IPS DF 6.9 (cell line): ENCODE data around the gene JAG2.

ENCODE experiments used
- DNase-seq: peaks from one replicate; pipeline ENCODE4 v3.0.0-alpha.2; 2013; ENCODE audit warnings: low read depth, low spot score
- H3K27ac ChIP-seq: one replicate; pipeline ENCODE4 v1.5.1; 2013; ENCODE audit warnings: low read length, control low read depth
- H3K27me3 ChIP-seq: 2 replicates; pipeline ENCODE4 v1.6.1; 2013; ENCODE audit warnings: mild to moderate bottlenecking, low read length; ENCODE audit not compliant: control insufficient read depth, insufficient read depth
- H3K36me3 ChIP-seq: 2 replicates; pipeline ENCODE4 v1.6.1; 2013; ENCODE audit warnings: low read length; ENCODE audit not compliant: control insufficient read depth, insufficient read depth
- H3K4me1 ChIP-seq: 2 replicates; pipeline ENCODE4 v1.6.1; 2013; ENCODE audit warnings: low read length; ENCODE audit not compliant: control insufficient read depth, insufficient read depth
- H3K4me3 ChIP-seq: 2 replicates; pipeline ENCODE4 v1.5.1; 2013; ENCODE audit warnings: mild to moderate bottlenecking, low read length
- H3K9me3 ChIP-seq: 2 replicates; pipeline ENCODE4 v1.6.1; 2013; ENCODE audit warnings: low read length, inconsistent platforms; ENCODE audit not compliant: control insufficient read depth, insufficient read depth
- WGBS: extraction: QIAGEN DNeasy Blood & Tissue Kit; methylation state at CpG from one replicate; pipeline ENCODE4 v1.1.7; 2013; ENCODE audit warnings: mixed read lengths, missing lambda C conversion rate; ENCODE audit not compliant: insufficient read length, insufficient coverage; 5-methylcytosine and 5-hydroxymethylcytosine counted together

Gene JAG2

GRCh38 chr14:105091517-105092170 lies 76.9 kb downstream of the JAG2 start:
- WGBS, result no CpG with 5 or more reads among the region's 19 CpGs
- H3K4me3 ChIP-seq, result no peak overlapping the region
- no peak for DNase-seq
- H3K27ac ChIP-seq, result no peak overlapping the region
- peaks cover 9% of the 10 kb centered on the region; the same call in 1 of the 2 replicates for H3K4me1 ChIP-seq
- no peaks in the 10 kb centered on the region for H3K9me3 ChIP-seq
- no peaks in the 10 kb centered on the region for H3K36me3 ChIP-seq
- peaks cover 14% of the 10 kb centered on the region; the same call in 1 of the 2 replicates for H3K27me3 ChIP-seq

DNA sequence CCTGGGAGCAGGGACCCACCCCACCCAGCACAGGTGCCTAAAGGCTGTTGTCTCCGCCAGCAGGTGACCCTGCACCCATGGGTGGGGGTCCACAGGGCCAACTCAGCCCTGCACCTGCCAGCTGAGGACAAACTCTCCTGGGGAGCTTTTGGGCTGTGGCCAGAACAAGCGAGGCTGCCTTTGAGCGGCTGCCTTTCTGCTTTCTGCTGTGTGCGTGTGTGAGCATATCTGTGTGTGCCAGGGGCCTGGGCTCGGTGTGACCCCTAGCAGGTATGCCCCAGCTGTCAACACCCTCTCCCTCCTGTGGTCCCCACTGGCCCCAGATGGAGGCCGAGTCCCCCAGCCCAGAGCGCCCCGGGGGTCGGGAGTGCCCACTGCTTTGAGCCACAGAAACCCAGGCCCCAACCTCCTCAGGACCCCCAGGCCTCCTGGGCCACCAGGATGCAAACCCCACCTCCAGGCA lies 77.5 kb downstream of the JAG2 start:
- Histone ChIP-seq H3K27ac (no peak overlapping the region), H3K36me3 (no peaks in the 10 kb centered on the region), H3K9me3 (no peaks in the 10 kb centered on the region), H3K4me1 (peaks cover 9% of the 10 kb centered on the region; the same call in 1 of the 2 replicates), H3K4me3 (no peak overlapping the region), H3K27me3 (peaks cover 14% of the 10 kb centered on the region; the same call in 1 of the 2 replicates)
- no peak for DNase-seq
- WGBS, result no CpG with 5 or more reads among the region's 9 CpGs
